Mucosa of descending colon (tissue), 3 donors: ENCODE measurements around the gene TEKT2. TPM values are rescaled to one million over a fixed set of nuclear protein-coding genes. Genes with fewer than 3 reads are reported as not detected.

ENCODE experiments used
- ATAC-seq: fragments of 200-7000 bp; cut with Tn5 transposase; one replicate; pipeline ENCODE4 v1.9.1; 2020; ENCODE audit warnings: mild to moderate bottlenecking, moderate library complexity
- DNase-seq, 3 donors: peaks; one replicate each; pipeline ENCODE4 v3.0.0-alpha.2; 2020
- H3K36me3 ChIP-seq: fragments of 200-600 bp; one replicate; pipeline ENCODE4 v1.8.0; 2021; ENCODE audit warnings: low read depth, mild to moderate bottlenecking
- H3K4me1 ChIP-seq: fragments of 200-600 bp; one replicate; pipeline ENCODE4 v1.8.0; 2021; ENCODE audit warnings: low read depth, mild to moderate bottlenecking
- H3K4me3 ChIP-seq: fragments of 200-600 bp; one replicate; pipeline ENCODE4 v1.8.0; 2021; ENCODE audit warnings: mild to moderate bottlenecking
- H3K9me3 ChIP-seq: fragments of 200-600 bp; one replicate; pipeline ENCODE4 v1.8.0; 2021; ENCODE audit warnings: mild to moderate bottlenecking
- CTCF ChIP-seq: fragments of 200-600 bp; IDR thresholded peaks from one replicate; pipeline ENCODE4 v1.8.0; 2022; ENCODE audit warnings: antibody characterized with exemption, mild to moderate bottlenecking
- intact Hi-C, 2 donors: fragments of 100-400 bp; cut with DNase I in 1 of 2; cut with micrococcal nuclease in 1 of 2; formaldehyde crosslinking; loops; one replicate each; pipeline versions ENCODE4 v1.11.0 to v1.11.1; 2022; cut with DNase I, micrococcal nuclease
- total RNA-seq, 3 donors: library from RNA; stranded (reverse); fragmentation: NEBNext Ultra II Directional in 2 of 3; extraction: Animal tissue kit (Norgen Biotek cat#: 25700) in 2 of 3; gene quantifications; one replicate each; pipeline versions ENCODE4 v1.2.1 to v1.2.4, GENCODE V29; 2021 to 2023
- donor health status: DM: no; HTN: no; CAD: no; lungs with moderate emphysema.
- donor health status: DM: no; HTN: no; CAD: no.
- donor health status: DM: no; HTN: yes; CAD: no.

TEKT2 gene
- total RNA-seq, 3 donors from 2014 or later, result 0.19 to 0.32 TPM; not detected in 1

GRCh38 chr1:36115931-36116330, 32.0 kb downstream of the TEKT2 start:
- no peak for TF ChIP-seq CTCF
- no peaks in the 10 kb centered on the region for H3K36me3 ChIP-seq
- intact Hi-C loops, result no loop called here
- no peaks in the 10 kb centered on the region for H3K9me3 ChIP-seq
- no peak for ATAC-seq
- no peaks in the 10 kb centered on the region for H3K4me1 ChIP-seq
- DNase-seq, result no peak
- no peak overlapping the region for H3K4me3 ChIP-seq

GRCh38 chr1:36116901-36117300, 33.0 kb downstream of the TEKT2 start:
- no peak for ATAC-seq
- no peak for DNase-seq
- H3K9me3 ChIP-seq, result no peaks in the 10 kb centered on the region
- H3K36me3 ChIP-seq, result no peaks in the 10 kb centered on the region
- no peak for TF ChIP-seq CTCF
- H3K4me1 ChIP-seq, result no peaks in the 10 kb centered on the region
- intact Hi-C loops, result no loop called here
- H3K4me3 ChIP-seq, result no peak overlapping the region

- no peak for TF ChIP-seq CTCF
- no peak for DNase-seq
- H3K36me3 ChIP-seq, result no peaks in the 10 kb centered on the region
- no peaks in the 10 kb centered on the region for H3K9me3 ChIP-seq
- no peak for ATAC-seq
- peaks cover under 1% of the 10 kb centered on the region for H3K4me1 ChIP-seq
- no peak overlapping the region for H3K4me3 ChIP-seq
- intact Hi-C loops, result no loop called here
Measured at GRCh38 chr1:36118447-36119204, 34.7 kb downstream of the TEKT2 start.

GRCh38 chr1:36119456-36119855, 35.6 kb downstream of the TEKT2 start:
- DNase-seq (no peak), ATAC-seq (no peak)
- intact Hi-C loops, result no loop called here
- Histone ChIP-seq H3K36me3 (no peaks in the 10 kb centered on the region), H3K9me3 (no peaks in the 10 kb centered on the region), H3K4me3 (no peak overlapping the region), H3K4me1 (peaks cover 3% of the 10 kb centered on the region)
- no peak for TF ChIP-seq CTCF

GRCh38 chr1:36122062-36123030, 38.5 kb downstream of the TEKT2 start:
- Histone ChIP-seq H3K36me3 (no peaks in the 10 kb centered on the region), H3K4me1 (peaks cover 8% of the 10 kb centered on the region), H3K4me3 (no peak overlapping the region), H3K9me3 (no peaks in the 10 kb centered on the region)
- intact Hi-C loops, result no loop called here
- ATAC-seq, result no peak
- no peak for DNase-seq
- no peak for TF ChIP-seq CTCF
